Effector CD4-positive, alpha-beta T cell (primary cell): ENCODE results near the gene FUCA1.
"Not testable (repeated sequence)": the region's sequence is repeated elsewhere in the genome, so short reads cannot be mapped to it uniquely, and the experiment has no call there.

Experiments used
- DNase-seq: peaks from one replicate; pipeline ENCODE4 v3.0.0-alpha.2; 2020

The FUCA1 gene

DNA sequence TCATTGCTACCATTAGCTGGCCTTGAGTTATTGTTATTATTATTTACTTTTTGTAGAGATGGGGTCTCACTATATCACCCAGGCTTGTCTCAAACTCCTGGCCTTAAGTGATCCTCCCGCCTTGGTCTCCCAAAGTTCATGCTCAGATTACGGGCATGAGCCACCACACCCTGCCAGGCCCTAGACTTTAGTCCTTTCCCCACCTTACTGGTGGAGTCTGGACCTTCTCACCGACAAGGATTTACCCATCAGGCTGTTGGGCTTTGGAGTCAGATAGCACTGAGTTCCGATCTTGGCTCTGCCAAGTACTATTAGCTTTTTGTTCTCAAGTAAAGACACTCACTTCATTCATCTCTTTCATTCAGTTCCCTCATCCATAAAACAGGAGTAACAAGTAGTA, 27.9 kb upstream of the FUCA1 start:
- DNase-seq = no peak

DNA sequence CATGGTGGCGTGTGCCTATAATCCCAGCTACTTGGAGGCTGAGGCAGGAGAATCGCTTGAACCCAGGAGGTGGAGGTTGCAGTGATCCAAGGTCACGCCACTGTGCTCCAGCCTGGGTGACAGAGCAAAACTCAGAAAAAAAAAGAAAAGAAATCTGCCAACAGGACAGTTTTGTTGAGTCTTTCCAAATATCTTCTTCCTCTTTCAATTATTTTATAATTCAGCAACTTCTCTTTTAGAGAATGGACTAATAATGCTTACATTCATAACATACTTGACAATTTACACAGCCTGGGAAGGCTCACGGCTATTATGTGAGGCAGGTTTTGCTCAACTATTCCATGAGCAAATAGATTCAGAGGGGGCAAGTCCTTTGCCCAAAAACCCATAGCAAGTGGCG, 27.0 kb upstream of the FUCA1 start:
- no peak for DNase-seq

DNA sequence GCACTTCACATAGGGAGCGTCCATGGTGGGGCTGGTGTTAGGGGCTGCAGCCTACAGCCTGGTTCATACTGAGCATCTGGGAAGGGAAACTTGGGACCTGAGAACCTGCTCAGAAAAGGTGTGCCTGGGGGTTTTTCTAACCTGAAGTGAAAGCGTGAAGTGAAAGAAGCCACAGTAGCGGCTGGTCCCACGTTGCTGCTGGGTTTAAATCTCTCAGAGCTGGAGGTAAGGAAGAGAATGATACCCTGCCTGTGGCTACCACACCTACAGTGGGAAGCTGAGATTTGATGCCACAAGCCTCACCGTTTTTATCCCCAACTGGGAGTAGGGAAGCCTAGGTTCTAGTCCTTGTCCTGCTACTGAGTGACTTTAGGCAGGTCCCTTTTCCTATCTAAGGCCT, 21.0 kb upstream of the FUCA1 start:
- DNase-seq = no peak

DNA sequence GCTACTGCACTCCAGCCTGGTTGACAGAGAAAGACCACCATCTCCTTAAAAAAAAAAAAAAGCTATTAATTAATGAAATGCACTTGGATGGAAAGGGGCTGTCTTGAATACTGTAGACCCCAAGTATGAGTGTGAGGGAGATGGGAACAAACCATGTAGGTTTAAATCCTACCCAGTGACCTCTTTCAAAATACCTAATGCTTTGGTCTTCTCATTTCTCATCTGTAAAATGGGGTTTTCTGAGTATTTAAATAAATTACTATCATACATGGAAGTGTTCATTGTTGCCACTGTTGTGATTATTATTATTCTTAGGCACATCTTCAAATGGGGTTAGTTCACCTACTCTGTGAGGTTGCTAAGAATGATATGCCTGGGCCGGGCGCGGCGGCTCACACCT, 17.1 kb upstream of the FUCA1 start:
- no peak for DNase-seq

DNA sequence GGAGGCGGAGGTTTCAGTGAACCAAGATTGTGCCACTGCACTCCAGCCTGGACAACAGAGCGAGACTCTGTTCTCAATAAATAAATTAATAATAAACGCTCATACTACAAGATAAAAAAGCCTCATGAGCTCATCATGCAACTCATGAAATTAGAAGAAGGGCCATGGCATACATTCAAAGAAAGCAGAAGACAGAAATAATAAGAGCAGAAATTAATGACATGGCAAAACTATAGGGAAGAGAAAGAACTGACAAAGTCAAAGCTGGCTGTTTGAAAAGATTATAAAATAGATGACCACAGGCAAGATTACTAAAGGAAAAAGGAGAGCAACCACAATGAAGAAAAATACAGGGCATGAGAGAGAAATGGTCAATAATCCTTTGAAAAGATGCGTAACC, 14.7 kb upstream of the FUCA1 start:
- DNase-seq = no peak

DNA sequence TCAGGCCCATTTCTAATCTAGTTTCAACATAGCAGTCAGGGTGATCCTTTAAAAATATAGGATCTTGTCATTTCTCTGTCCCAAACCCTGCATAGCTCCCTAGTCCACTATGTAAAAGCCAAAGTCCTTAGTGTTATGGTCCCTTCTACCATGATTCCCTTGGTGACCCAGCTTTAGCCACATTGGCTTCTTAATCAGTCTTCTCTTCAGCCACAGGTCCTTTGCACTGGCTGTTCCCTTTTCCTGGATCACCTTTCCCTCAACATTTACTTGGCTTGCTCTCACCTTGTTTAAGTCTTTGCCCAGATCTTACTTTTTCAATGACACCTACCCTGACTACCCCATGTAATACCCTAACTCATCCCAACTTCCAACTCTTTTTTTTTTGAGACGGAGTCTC, 11.7 kb upstream of the FUCA1 start:
- no peak for DNase-seq

DNA sequence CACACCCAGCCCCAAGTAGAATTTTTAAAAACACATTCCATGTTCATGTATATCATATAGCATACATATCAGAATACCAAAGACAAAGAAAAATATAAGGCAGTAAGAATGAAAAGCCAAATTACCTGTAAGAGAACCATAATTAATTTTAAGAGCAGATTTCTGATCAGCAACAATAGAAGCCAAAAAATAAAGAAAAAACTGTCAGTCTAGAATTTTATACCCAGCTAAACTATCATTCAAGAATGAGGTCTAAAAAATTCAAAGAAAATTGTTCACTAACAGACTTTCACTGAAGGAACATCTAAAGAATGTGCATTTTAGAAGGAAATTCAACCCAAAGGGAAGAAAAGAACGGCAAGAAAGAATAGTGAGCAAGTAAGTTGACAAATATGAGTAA, 10.6 kb upstream of the FUCA1 start:
- no peak for DNase-seq

DNA sequence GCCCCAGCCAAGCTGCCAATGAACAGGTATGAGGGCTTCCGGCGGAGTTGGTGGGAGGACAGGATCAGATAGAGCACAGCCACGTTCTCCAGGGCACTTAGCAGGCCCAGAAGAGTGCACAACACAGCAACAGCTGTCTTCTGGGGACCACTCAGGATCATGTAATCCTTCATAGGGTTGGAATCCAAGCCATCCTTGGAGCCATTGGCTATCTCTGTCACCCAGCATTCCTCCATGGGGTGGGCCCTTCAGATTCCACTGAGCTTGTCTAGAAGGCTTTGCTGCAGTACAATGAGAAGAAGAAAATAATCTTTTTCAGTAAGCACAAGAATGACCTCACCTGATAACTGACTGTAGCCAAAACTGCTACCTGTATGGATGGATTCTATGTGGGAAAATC, 7.3 kb upstream of the FUCA1 start:
- no peak for DNase-seq

DNA sequence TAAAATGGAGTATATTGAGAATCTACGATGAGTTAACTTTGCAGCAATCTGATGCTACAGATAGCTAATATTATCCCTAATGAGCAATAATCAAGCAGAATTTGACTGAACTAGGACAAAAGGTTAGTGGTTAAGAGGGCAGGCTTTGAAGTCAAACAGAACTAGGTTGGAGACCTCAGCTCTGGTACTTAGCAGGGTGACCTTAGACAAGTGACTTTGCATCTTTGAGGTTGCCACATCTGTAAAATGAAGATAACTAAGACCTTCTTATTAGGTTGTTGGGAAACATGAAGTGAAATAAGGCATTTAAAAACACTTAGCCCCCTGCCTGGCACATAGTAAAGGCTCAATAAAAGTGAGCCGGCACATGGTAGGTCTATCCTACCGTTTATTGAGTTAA, 4.3 kb upstream of the FUCA1 start:
- no peak for DNase-seq

DNA sequence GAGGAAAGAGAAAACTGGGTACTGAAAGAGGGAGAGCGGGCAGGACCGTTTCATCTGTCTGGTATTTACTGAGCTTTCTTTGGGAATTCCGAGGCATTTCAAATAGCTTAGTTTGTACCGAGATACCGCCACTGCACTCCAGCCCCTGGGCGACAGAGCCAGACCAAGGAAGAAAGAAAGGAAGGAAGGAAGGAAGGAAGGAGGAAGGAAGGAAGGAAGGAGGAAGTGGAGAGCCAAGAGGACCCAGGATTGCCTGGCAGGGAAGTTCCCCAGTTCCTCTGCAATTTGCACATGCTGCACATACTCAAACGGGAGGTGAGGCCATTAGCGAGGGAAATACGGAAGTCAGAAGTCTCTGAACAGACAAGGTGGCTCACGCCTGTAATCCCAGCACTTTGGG, 961 bp upstream of the FUCA1 start:
- DNase-seq = no peak

DNA sequence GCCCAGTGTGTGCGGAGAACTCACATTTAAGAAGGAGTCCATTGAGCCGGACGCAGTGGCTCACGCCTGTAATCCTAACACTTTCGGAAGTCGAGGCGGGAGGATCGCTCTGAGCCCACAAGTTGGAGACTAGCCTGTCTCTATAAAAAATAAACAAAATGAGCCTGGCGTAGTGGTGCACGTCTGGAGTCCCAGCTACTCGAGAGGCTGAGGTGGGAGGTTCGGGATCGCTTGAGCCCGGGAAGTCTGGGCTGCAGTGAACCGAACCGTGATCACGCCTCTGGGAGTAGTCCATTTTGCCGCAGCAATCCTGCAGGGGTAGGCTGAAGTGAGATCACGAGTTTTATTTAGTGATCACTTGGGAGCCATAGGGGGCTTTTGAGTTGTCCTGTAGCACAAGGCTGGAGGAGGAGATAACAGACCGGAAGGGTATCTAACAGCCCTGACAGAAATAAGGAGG, 497 bp upstream of the FUCA1 start:
- DNase-seq = no peak

DNA sequence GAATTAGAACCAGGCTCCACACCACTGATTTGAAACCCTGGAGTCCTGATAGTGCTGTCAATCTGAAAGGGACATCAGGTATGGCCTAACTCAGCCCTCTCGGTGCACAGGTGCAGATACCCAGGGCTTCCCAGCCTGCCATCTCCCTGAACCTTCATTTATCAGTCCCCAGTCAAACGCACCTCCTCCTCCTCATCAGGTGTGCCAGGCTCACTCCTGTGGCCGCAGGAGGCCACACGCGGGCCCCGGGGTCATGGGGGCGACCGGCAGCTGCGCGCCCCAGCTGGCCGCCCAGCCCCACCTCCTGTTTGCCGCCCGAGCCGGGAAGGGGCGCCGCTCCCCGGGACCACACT, 572 bp downstream of the FUCA1 start:
- no peak for DNase-seq

DNA sequence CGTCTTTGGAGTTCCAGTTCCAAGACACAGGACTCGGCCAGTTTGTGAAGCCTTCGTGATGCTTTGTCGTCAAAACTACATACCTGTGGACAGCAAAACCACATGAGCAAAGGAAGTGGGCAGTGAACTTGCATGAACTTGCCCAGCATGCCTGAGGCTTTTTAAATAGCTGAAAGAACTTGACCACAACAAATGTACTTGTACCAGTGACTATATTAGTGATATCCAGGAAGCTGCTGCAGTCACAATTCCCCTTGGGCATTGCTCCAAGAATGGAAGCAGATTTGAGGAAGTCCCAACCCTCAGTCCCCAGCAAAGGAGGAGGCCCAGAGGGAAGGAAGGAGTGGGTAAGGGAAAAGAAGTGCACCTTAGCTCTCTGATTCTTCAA, 2.6 kb downstream of the FUCA1 start:
- no peak for DNase-seq

DNA sequence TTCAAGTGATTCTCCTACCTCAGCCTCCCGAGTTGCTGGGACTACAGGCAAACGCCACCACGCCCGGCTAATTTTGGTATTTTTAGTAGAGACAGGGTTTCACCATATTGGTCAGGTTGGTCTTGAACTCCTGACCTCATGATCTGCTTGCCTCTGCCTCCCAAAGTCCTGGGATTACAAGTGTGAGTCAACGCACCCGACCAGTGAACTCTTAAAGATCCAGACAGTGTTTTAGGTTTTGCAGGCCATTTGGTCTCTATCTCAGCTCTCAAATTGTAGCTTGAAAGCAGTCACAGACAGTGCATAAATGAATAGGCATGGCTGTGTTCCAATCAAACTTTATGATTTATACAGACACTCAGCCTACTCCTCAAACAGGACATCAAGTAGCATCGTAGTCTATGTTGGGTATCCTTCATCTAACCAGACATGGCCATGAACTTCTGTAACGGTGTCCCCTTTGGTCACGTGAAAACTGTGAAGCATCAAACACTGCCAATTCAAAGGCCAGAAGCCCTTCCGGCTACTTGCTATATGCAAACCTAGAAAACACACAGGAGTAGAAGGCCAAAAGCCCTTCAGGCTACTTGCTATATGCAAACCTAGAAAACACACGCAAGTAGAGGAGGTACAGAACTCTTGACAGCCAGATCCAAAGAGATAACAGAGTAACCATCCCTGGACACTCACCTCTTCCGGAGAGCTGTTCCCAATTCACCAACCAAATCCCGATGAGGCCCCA, 3.1 kb downstream of the FUCA1 start:
- DNase-seq = no peak

DNA sequence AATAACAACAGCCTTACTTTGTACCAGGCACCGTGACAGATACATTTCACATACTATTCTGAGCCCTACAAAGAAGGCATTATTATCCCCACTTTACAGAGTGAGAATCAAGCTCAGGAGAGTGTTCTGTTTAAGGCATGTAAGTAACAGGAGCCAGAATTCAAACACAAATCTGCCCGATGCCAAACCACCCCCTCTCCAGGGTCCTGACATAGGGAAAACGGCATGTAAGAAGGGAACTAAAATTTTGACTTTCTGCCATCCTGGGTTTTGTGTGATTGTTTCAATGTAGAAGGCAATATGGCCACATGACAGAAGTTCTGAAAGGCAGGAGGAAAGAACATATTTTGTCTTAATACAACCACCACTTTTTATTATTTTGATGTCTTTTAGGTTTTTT, 5.5 kb downstream of the FUCA1 start:
- no peak for DNase-seq

DNA sequence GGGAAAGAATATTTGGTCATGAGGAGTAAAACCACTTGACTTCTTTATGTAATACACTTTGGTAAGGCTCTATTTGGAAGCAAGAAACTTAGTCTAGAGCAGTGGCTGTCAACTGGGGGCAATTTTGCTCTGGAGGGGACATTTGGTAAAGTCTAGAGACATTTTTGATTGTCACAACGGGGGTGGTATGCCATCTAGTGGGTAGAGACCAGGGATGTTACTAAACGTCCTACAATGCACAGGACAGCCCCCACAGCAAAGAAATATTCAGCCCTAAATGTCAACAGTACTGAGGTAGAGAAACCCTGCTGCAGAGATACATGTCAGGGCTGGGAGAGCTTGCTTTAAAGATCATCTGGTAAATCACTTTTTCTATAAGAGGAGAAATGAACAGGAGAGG, 13.5 kb downstream of the FUCA1 start:
- no peak for DNase-seq

DNA sequence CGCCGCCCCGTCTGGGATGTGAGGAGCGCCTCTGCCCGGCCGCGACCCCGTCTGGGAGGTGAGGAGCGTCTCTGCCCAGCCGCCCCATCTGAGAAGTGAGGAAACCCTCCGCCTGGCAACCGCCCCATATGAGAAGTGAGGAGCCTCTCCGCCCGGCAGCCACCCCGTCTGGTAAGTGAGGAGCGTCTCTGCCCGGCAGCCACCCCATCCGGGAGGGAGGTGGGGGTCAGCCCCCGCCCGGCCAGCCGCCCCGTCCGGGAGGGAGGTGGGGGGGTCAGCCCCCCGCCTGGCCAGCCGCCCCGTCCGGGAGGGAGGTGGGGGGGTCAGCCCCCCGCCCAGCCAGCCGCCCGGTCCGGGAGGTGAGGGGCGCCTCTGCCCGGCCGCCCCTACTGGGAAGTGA, 15.0 kb downstream of the FUCA1 start:
- DNase-seq = not testable (repeated sequence)

DNA sequence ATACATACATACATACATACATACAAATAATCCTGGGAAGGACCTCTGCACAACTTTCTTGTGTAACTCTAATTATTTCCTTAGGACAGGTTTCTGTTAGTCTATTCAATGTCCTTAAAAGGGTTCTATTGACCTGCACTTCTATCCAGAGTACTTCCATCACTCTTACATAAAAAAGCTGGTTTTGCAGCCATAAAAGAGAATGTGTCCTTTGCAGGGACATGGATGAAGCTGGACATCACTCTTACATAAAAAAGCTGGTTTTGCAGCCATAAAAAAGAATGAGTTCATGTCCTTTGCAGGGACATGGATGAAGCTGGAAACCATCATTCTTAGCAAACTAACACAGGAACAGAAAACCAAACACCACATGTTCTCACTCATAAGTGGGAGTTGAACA, 16.7 kb downstream of the FUCA1 start:
- DNase-seq = not testable (repeated sequence)

DNA sequence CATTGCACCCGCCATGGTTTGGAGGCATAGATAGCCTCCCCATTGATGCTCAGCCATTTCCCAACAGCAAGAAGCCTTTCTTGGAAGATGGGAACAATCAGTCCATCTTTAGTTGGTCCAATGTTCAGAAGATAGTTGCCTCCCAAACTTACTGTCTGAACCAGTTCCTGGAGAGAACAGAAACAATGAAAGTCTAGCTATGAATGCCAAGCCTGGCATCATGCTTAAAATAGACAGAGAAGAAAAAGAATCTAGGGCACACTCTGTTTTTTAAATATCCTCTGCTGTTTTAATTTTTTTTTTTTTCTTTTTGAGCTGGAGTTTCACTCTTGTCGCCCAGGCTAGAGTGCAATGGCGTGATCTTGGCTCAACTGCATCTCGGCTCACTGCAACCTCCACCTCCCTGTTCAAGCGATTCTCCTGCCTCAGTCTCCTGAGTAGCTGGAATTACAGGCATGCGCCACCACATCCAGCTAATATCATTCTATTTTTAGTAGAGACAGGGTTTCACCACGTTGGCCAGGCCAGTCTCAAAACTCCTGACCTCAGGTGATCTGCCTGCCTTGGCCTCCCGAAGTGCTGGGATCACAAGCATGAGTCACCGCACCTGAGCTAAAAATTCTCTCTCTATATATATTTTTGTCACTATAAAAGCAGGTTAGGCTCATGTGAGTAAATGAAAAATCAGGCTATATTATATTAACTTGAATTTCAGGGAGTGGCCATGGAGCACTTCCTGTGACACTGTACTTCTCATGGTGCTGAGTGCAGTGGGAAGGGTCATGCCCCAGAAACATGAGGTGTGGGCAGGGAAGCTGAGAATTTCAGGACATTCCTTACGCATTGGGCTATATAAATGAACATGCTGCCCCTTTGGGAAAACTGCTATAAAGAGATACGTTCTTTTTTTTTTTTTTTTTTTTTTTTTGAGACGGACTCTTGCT, 19.1 kb downstream of the FUCA1 start:
- no peak for DNase-seq

DNA sequence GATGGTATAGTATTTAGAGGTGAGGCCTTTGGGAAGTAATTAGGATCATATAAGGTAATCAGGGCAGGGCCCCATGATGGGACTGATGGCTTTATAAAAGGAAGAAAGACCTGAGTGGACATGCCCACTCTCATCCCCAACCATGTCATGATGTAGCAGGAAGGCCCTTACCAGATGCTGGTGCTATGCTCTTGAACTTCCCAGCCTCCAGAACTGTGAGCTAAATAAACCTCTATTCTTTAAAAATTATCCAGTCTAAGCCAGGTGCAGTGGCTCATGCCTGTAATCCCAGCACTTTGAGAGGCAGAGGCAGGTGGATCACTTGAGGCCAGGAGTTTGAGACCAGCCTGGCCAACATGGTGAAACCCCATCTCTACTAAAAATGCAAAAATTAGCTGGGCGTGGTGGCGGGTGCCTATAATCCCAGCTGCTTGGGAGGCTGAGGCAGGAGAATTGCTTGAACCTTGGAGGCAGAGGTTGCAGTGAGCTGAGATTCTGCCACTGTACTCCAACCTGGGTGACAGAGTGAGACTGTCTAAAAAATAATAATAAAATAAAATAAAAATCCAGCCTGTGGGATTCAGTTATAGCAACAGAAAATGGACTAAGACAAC, 20.5 kb downstream of the FUCA1 start:
- DNase-seq = not testable (repeated sequence)

DNA sequence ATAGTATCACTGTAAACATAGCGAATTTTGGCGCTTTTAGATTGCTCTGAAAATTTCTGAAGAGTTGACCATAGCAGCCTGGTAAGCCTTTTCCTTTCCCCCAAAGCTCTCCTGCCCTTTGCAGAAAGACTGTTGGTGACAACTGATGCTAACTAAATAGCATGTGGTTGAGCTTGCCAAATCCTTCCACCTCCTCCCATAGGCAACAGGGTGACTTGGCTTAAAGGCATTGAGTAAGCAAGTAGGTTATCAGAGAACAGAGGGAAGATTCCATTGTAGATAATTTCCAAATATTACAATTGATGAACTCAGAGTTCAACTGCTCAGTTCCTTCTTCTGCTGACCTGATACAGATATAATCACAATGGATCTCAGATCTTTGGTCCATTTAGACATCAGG, 22.9 kb downstream of the FUCA1 start:
- DNase-seq = no peak

DNA sequence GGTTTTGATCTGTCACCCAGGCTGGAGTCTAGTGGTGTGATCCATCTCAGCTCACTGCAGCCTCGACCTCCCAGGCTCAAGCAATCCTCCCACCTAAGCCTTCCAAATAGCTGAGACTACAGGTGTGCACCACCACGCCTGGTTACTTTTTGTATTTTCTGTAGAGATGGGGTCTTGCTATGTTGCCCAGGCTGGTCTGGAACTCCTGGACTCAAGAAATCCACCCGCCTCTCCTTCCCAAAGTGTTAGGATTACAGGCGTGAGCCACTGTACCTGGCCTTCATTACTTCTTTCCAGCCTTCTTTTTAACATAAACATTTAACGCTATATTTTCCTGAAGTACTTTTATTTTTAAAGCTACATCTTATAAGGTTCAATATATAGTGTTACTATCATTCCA, 24.4 kb downstream of the FUCA1 start:
- no peak for DNase-seq

DNA sequence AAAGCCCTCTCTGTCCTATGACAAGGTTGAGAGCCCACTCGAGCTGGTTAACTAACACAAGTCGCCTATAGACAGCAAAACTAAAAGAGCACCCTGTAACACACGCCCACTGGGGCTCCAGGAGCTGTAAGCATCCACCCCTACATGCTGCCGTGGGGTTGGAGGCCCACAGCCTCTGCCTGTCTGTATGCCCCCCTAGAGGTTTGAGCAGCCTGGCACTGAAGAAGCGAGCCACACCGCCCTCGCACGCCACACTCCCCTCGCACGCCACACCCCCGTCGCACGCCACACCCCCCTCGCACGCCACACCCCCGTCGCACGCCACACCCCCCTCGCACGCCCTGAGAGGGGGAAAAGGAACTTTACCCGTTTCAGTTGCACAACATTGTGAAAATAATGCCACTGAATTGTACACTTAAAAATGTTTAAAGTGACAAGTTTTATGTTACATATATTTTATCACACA, 29.7 kb downstream of the FUCA1 start:
- DNase-seq = peak; percentile 62

DNA sequence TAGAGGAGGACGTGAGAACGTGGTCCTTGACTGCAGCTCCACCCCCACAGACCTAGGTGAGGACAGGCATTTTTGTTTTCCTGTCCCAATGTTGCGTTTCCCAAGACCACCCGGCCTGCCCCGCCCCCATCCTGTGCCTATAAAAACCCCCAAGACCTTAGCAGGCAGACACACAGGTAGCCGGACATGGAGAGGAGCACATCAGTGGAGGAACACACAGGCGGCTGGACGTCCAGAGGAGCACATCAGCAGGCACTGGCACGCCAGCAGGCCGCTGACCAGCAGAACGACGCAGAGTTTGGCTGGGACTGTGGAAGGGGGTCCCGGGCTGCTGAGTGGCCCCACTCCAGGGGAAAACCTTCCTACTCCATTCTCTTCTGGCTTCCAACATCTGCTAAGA, 30.2 kb downstream of the FUCA1 start:
- DNase-seq = no peak
